IPS DF 4.7 (cell line): ENCODE measurements around the gene ANKRD16.
"Not testable (repeated sequence)": the region's sequence is repeated elsewhere in the genome, so short reads cannot be mapped to it uniquely, and the experiment has no call there.

Source experiments
- DNase-seq: peaks from one replicate; pipeline ENCODE4 v3.0.0-alpha.2; 2013; ENCODE audit warnings: low spot score; ENCODE audit errors: extremely low read depth

The ANKRD16 gene

DNA sequence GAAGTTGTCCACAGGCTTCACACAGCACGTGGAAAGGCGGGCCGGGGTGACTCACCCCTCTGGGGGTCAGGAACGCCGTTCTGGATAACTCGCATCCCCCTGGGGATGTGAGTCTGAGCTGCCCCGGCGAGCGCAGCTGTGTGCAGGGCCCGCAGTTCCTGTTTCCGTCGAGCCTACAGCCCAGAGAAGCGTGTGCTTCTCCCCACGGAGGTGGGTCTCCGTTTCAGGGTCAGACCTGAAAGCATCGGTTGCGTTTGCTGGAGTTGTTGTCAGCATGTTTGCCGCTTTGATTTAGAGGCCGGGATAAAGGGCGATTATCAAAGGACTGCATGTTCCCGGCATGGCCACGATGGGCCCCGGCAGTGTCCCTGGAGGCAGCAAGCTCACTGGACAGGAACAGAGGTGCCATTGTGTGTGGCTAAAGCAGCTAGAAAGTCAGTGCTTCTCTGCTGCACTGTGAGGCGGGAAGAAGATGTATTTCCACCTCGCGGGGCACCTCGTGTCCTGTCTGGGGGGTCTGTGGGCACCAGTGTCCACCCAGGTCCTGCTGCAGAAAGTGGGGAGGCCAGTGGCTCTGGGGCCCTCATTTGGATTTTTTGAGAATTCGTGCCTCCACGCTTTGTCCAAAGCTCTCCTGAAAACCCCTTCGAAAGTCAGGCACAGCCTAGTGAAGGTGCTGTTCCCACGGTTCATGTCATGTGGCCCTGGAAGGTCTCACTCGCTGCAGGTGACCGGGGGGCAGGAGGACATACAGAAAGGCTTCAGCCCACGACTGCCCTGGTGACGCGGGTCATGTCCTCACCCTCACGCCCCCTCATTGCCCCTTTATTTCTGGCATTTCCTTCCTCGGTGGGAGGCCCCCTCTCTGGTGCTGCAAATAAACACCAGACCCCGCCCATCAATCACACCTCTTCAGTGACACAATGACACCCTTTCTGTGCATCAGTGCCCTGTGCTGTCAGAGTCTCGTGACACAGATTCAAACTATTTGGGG is 49.1 kb downstream of the ANKRD16 start:
- DNase-seq, result no peak

DNA sequence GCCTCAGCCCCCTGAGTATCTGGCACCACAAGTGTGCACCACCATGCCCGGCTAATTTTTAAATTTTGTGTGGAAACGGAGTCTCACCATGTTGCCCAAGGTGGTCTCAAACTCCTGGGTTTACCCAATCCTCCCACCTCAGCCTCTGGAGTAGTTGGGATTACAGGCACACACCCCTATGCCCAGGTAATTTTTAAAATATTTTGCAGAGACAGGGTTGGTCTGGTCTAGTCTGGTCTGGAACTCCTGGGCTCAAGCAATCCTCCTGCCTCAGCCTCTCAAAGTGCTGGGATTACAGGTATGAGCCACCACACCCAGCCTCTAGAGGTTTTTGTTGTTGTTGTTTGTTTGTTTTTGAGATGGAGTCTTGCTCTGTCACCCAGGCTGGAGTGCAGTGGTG is 53.5 kb downstream of the ANKRD16 start:
- not testable (repeated sequence) for DNase-seq

DNA sequence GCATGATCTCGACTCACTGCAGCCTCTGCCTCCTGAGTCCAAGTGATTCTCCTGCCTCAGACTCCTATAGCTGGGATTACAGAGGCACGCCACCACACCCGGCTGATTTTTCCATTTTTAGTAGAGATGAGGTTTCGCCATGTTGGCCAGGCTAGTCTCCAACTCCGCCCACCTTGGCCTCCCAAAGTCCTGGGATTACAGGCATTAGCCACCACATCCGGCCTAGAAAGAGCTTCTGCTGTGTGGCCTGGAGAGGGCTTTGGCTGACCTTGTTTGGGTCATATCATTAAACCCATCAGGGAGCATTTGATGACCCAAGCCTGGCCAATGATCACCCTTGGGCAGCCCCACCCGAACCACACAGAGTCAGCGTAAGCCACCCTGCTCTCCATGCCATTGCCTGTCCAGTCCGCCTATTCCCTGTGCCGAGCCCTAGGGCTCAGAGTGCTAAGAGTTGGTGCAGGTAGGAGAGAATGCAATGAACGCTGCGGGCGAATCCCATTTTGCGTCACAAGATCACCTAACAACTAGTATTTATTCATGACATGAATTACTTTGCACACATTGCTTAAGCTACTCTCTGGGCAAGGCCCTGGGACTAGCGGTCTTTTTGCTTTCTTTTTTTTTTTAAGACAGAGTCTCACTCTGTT is 54.1 kb downstream of the ANKRD16 start:
- DNase-seq, result no peak

DNA sequence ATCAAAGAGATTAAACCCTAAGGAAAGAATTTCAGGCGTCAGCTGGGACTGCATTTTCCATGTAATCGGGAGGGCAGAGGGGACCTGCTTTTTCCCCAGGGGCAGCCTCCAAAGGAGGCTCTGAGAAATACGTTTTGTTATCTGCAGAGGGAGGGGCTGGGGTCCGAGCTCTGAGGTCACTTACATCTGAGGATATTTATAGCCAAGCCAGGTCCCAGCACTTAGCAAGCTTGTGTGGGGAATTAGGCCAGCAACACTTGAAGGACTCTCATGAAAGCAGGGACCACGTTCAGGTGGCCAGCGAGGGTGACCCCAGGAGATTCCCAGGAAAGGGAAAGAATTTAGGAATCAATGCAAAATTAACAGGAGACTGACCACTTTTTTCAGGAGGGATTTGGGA is 55.9 kb downstream of the ANKRD16 start:
- DNase-seq, result no peak

DNA sequence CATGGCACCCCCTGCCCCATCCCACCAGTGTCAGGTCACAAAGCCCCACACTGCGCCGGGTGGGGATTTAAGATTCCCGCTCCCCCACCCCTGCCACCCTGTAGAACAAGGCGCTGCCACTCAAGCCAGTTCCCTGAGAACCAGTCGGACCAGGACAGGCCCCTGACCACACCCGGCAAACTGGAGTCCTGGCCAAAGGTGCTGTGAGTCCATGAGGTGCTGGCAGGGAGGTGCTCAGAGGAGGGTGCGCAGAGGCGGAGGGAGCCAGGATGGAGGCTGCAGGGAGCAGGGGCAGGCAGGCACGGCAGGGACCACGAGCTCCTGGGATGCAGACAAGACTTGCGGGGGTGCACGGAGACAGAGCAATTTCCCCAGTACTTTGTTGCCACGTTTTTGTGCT is 56.7 kb downstream of the ANKRD16 start:
- no peak for DNase-seq

DNA sequence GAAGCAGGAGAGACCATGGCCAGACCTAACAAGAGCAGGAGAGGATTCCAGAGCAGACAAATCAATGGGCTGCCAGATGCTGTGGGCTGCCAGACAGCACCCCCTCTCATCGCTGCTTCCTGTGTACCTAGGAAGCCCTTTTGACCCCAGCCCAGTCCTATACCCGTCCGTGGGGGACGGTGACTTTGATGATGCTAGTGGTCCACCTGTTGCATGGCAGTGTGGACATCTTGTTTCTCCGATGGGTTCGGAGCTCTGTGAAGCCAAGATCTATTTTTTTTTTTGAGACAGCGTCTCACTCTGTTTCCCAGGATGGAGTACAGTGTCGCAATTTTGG is 58.3 kb downstream of the ANKRD16 start:
- no peak for DNase-seq

DNA sequence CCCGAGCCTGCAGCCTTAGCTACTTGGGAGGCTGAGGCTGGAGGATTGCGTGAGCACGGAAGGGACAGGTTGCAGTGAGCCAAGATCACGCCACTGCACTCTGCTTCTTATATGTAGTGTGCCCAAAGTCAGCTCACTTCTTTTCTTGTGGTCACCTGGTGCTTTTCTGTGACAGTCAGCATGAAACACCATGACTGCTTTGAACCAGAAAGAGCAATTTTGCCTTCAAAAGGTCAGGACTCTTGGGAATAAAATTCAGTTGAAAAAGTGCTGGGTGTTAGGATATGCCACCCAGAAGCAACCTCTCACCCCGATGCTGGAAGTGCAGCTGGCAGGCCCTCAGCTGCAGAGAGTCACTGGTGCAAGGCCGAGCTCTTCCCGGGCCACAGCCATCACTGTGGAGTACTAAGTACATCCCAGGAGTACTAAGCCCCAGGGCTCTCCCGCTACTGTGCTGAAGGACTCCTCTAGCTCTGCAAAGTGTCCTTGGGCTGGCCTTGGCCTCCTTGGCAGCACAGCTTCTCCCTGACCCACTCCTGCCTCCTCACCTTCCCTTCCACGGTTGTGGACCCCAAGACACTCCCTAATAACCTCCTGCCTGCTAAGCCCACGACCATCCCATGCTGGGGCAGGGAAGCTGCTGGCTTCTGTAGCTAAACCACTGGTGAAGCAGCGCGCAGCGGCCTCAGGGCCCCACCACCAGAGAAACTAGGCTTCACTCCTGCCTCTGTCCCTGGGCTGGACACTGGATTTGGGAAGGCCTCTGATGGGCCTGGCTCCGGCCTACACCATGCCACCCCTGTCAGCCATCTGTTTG is 58.9 kb downstream of the ANKRD16 start:
- no peak for DNase-seq

DNA sequence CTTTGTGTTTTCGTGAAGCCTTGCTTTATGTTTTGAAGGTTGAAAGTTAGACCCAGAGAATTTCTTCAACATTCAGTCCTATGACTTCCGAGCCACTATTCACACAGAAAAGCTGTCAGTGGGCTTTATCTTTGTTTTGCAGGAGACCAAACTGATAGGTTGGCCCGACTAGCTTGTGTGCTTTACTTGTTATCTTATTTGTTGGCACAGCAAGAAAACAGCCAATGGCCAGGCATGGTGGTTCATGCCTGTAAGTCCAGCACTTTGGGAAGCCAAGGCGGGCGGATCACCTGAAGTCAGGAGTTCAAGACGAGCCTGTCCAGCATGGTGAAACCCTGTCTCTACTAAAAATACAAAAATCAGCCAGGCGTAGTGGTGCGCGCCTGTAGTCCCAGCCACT is 60.4 kb downstream of the ANKRD16 start:
- no peak for DNase-seq

DNA sequence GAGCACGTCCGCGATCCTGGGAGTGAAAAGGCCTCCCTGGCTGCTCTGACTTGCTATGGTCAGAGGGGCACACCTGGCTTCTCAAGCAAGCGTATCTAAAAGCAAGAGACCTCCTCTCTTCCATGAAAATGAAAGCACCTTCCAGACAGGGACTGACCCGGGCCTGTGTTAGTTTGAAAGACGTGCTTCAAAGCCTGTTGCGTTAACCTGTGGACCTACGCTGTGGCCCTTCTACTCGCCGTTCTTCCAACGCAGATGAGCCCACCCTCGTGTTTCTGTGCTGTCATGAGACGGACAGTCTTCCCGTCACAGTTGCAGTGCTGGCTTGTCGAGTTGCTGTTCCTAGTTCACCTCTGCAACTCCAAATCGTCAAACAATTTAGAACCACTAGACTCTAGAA is 61.0 kb downstream of the ANKRD16 start:
- no peak for DNase-seq

DNA sequence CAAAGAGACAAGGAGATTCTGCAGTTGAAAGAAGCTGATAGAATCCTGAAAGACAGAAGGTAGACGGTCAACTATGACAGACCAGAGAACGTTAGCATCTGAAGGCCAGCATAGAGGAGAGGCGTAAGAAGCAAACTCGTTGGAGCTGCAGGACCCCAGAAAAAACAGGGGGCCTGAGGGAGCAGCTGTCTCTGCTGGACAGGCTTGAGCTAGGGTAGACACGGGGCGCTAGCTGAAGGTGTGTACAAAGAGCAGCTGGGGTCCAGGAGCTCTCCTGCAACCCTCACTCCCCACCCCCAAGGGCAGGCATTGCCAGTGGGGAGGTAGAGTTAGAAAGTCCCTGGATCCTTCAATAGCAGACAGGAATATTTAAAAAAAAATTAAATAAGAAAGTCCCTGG is 61.9 kb downstream of the ANKRD16 start:
- DNase-seq, result no peak

DNA sequence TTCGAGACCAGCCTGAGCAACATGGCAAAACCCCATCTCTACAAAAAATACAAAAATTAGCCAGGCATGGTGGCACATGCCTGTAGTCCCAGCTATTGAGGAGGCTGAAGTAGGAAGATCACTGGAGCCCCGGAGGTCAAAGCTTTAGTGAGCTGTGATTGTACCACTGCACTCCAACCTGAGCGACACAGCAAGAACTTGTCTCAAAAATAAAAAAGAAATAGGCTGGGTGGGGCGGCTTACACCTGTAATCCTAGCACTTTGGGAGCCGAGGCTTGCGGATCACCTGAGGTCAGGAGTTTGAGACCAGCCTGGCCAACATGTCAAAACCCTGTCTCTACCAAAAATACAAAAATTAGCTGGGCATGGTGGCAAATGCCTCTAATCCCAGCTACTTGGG is 63.2 kb downstream of the ANKRD16 start:
- DNase-seq, result not testable (repeated sequence)

DNA sequence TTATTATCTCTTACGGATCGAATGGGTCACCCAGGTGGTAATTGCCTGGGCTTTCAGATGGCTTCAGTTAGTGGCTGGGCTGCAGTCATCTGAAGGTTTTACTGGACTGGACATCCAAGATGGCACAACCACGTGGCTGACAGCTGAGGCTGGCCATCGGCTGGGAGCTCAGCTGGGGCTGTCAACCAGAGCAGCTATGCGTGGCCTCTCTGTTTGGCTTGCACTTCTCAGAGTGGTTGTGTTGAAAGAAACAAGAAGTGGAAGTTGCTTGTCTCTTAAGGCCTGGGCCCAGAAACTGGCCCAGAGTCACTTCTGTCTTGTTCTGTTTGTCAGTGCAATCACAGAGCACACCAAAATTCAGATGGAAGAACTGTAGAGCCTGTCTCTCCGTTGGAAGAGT is 70.8 kb downstream of the ANKRD16 start:
- no peak for DNase-seq

DNA sequence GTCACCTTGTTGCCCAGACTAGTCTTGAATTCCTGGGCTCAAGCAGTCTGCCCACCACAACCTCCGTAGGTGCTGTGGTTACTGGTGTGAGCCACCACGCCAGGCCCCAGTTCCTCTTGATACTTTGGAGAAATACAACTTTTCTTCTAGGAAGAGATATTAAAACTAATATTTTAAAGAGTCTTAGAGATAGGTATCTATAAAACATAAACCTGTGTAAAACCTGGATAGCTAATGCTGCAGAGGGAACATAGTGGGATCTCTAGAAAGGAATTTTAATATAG is 71.7 kb downstream of the ANKRD16 start:
- no peak for DNase-seq

DNA sequence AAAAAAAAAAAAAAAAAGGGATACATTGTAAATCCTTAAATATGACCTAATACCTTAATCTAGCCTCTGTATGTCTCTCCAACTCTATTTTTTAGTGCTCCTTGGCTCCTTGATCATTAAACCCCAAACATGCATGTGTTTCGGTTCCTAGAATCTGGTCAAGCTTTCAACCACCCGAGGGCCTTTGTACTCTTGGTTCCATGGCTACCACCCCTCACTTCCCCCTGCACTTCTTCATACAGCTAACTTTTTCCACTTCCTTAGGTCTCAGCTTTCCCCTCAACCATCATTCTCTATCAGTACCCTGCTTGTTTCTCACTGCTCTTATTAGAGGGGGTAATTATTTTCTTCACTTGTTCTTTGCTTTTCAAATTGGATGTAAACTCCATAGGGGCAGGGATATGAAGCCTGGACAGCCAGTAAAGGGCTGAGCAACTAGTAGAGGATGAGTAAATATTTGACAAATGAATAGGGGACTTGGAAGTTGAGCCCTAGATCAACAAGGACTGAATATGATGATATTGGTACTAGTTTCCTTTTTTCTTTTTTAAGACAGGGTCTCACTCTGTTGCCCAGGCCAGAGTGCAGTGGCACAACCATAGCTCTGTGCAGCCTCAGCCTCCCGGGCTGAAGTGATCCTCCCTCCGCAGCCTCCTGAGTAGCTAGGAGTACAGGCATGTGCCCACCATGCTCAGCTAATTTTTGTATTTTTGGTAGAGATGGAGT is 72.2 kb downstream of the ANKRD16 start:
- no peak for DNase-seq

DNA sequence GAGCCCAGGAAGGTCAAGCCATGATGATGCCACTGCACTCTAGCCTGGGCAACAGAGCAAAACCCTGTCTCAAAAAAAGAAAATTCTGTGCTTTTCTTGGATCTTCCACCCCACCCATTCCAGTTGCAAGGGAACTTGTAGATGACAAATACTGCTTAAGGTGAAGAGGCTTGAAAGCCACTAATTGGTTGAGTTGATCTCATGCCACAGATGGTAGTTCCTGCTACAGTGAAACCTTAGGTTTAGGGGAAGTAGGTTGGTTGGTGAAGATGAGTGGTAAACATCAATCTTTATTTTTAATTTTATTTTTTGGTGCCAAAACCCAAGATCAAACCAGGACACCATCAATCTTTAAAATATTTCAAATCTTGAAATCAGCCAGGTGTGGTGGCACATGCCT is 73.5 kb downstream of the ANKRD16 start:
- DNase-seq, result no peak

DNA sequence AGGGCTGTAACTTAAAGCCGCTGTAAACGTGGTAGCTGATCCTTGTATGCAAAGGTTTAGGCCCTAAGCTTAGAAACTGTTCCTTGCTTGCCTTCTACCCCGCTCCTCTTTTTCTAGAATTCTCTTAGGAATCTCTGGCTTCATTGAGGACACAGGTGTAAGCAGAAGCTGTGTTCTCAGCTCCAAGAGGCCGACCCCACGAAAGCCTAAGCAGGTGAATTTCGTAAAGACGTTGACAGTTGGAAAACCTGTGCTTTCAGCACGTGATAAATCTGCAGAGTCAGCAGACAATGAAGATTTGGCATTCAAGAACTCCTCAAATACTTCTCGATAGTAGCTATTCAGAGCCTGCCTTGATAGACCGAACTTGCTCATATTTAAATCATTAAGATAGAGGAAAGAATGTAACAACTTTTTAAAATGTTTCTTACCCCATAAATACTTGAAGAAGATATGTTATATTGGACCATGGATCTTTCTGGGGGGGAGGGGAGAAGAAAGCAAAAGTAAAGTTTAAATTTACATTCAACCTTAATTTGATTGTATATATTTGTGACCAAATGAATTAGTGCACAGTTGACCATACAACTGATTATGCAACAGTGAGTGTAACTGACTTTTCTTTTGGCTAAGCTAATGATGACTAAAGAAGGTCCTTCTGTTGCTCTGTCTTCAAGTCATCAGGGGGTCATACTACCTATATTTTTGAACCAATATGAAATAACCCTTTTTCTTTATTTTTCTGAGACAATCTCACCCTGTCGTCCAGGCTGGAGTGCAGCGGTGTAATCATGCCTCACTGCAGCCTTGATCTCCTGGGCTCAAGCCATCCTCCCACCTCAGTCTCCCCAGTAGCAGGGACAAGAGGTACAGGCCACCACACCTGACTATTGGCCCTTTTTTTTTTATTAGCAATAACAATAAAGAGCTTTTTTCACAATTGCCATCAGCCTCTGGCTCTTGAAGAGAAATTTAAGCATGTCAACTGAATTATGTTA is 75.3 kb downstream of the ANKRD16 start:
- no peak for DNase-seq

DNA sequence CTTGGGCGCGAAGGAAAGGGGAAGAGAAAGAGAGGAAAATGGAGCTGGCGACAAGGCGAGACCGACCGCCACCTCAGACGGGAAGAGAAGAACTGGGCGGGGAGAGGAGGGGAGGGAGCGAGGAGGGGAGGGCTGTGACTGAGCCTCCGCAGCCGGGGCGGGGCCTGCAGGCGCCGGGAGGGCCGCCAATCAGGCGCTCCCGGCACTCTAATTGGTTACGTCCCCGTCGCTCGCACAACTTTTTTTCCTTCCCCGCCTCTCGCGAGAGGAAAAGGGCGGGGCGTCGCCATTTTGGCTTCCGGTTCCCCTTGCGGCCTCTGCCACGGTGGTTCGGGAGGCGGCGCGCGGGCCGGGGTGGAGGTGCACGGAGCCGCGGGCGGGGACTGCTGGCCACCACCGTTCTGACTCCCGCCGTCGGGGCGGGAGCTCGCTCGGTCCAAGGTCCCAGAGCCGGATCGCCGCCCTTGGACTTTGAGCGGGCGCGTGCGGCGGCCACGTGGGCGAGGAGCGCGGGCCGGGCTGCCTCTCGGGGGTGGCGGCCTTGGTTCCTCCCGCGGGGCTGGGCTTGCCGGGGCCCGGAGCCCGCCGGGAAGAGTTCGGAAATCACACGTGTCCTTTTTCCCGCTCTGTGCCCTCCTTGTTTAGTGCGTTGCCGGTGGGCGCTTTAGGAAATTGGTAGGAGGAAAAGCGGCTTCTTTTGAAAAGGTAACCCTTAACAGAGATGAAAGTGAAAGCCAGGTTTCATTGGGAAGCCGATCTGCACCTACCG is 76.2 kb downstream of the ANKRD16 start, which contains the start of gene GDI2:
TSS of gene GDI2 (minus strand) at position 94 of the 769 bp plus-strand sequence. CDS start 176 bp downstream, outside the sequence.
- peak; percentile 66 for DNase-seq

DNA sequence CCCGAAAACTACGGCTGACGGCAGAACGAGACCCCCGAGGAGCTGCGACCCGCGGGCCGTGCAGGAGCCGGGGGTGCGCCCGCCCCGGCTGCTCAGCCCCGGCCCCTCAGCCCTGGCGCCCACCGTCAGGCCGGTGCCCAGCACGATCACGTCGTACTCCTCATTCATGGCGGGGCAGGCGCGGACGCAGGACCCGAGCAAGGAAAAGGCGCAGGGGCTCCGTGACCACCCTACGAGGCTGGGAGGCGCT is 76.7 kb downstream of the ANKRD16 start:
- DNase-seq, result no peak

DNA sequence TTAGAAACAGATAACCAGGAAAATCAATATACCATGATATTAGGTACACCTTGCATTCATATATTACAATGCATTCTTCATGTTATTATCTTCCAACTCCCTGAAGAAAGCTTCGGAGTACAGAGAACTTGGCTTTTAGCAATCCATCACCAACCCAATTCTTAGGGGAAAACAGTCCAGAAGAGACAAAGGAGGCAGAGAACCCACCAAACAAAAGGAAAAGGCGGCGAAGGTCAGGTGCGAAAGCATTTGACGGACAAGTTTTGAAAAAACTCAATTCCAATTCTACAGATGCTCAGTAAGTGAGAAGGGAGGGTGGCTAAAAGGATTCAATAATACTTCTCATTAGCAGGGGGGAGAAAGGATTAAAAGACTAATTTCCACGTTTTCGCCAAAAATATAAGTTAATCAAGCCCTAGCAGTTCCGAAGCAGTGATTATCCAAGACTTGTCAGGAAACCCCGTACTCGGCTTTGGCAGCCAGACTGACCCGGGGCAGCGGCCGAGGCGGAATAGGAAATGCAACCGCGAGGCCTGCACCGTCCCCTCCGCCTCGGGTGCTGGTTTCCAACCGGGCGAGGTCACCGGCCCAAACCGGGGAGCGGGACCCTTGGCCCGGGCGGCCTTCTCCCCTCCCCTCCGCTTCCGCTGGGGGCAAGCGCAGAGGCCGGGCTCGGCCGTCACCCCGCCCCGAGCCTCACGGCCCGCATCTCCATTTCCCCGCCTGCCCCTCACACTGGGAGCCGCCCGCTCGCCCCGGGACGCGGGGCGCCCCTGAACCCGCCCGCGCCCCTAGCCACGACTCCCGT is 77.2 kb downstream of the ANKRD16 start:
- no peak for DNase-seq
